NOMO-1 treated with DMSO at 0.1 percent for 48 hours (cell line): Measurements from ENCODE around the gene MKI67.
"Not testable (repeated sequence)": the region's sequence is repeated elsewhere in the genome, so short reads cannot be mapped to it uniquely, and the experiment has no call there.

ENCODE experiments used
- DNase-seq: peaks from one replicate; lab custom pipeline; 2025; ENCODE audit not compliant: unreplicated experiment; lab: John Stamatoyannopoulos, UW

The MKI67 gene

GRCh38 chr10:128125944-128126764, at the start of gene MKI67:
MKI67 (minus strand) TSS chr10:128126423; CDS start chr10:128125667, 756 bp downstream.
- DNase-seq = peak; percentile 91

- no peak for DNase-seq
Measured at GRCh38 chr10:128174581-128175559, 48.6 kb upstream of the MKI67 start.

GRCh38 chr10:128173386-128173785, 47.2 kb upstream of the MKI67 start:
- no peak for DNase-seq

- no peak for DNase-seq
Measured at GRCh38 chr10:128172756-128173155, 46.5 kb upstream of the MKI67 start.

- DNase-seq = no peak
Measured at GRCh38 chr10:128169811-128170379, 43.7 kb upstream of the MKI67 start.

GRCh38 chr10:128167926-128168520, 41.8 kb upstream of the MKI67 start:
- no peak for DNase-seq

- not testable (repeated sequence) for DNase-seq
Measured at GRCh38 chr10:128167123-128167522, 40.9 kb upstream of the MKI67 start.

- no peak for DNase-seq
Measured at GRCh38 chr10:128166151-128166550, 39.9 kb upstream of the MKI67 start.

- no peak for DNase-seq
Measured at GRCh38 chr10:128165536-128165935, 39.3 kb upstream of the MKI67 start.

- no peak for DNase-seq
Measured at GRCh38 chr10:128163701-128164100, 37.5 kb upstream of the MKI67 start.

- DNase-seq = peak; percentile 90
Measured at GRCh38 chr10:128161031-128161430, 34.8 kb upstream of the MKI67 start.

- DNase-seq = peak; percentile 49
Measured at GRCh38 chr10:128160297-128160711, 34.1 kb upstream of the MKI67 start.

GRCh38 chr10:128158021-128158795, 32.0 kb upstream of the MKI67 start:
- DNase-seq = no peak

- no peak for DNase-seq
Measured at GRCh38 chr10:128156999-128157755, 31.0 kb upstream of the MKI67 start.

GRCh38 chr10:128152741-128153580, 26.7 kb upstream of the MKI67 start:
- no peak for DNase-seq

GRCh38 chr10:128151031-128151430, 24.8 kb upstream of the MKI67 start:
- DNase-seq = no peak

- DNase-seq = no peak
Measured at GRCh38 chr10:128150561-128150960, 24.3 kb upstream of the MKI67 start.

- DNase-seq = peak; percentile 63
Measured at GRCh38 chr10:128150045-128150493, 23.8 kb upstream of the MKI67 start.
